GM19463 (cell line): ENCODE measurements around the gene FAM161A.

Source experiments
- ATAC-seq: cut with Tn5 transposase; IDR thresholded peaks from one replicate; pipeline ENCODE4 v1.9.1; 2021; ENCODE audit warnings: mild to moderate bottlenecking, moderate library complexity; ENCODE audit not compliant: unreplicated experiment

FAM161A gene

DNA sequence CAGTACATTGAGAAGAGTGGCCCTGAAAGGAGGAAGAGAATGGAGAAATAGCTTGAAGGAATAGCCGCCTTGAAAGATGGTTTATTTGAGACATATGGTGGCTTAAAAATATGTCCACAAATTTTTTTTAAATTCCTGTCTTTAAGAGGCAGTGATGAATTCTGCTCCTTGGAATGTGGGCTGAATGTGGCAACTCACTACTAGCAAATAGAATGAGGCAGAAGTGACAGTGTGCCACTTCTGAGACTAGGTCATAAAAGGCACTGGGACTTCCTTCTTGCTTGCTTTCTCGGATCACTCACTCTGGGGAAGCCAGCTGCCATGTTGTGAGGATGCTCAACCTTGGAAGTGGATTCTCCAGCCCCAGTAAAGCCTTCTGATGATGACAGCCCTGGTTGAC, 67.0 kb downstream of the FAM161A start:
- no peak for ATAC-seq

DNA sequence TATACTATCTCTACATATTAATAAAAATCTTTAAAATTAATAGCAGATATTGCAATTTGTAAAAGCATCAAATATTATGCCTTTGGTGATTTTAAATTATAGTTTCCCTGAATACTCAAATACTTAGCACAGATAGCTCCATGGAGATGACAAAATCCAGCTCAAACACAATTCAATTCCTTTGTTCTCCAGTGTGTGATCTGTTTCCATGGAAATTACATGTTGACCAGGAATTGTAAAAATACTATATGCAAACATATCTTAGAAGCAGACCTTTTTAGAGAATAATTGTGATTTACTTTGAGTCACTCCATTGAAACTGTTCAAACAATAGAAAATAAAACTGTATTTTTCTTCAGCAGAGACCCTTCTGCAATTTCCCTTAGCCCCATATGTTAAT, 68.3 kb downstream of the FAM161A start:
- no peak for ATAC-seq

- no peak for ATAC-seq
Measured at GRCh38 chr2:61784643-61785042, 69.2 kb downstream of the FAM161A start.

DNA sequence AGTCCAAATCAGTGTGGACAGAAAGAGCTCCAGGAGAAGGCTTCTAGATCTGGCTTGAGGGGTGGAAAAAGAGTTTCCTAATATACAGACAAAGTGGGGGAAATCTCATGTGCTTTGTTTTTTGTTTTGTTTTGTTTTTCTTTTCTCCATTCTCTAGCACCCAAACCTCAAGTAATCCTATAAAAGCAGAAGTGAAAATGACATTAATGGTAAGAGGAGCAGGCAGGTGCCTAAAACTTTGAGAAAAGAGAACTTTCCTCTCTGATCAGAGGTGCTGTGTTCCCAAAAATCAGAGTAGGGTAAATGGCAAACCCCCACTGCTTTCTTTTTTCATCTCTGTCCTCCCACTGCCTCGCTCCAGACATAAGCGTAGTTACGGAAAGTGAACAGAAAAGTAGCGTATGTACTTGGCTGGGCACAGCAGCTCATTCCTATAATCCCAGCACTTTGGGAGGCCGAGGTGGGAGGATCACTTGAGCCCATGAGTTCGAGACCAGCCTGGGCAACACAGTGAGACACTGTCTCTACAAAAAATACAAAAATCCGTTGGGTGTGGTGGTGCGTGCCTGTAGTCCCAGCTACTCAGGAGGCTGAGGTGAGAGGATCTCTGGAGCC, 77.8 kb downstream of the FAM161A start:
- ATAC-seq, result peak; percentile 76
